OCI-LY1 (cell line): ENCODE measurements around the gene LLGL2.
"Not testable (repeated sequence)": the region's sequence is repeated elsewhere in the genome, so short reads cannot be mapped to it uniquely, and the experiment has no call there.

ENCODE experiments used
- H2AFZ ChIP-seq: fragments of 200-600 bp; sonication (generic), shearing (Covaris generic); 2 replicates; pipeline ENCODE4 v1.6.0; 2014; ENCODE audit warnings: antibody characterized with exemption, mild to moderate bottlenecking, low read length
- H3F3A ChIP-seq: fragments of 200-600 bp; sonication (generic), shearing (Covaris generic); 2 replicates; pipeline ENCODE4 v1.6.0; 2014; ENCODE audit warnings: mild to moderate bottlenecking, antibody characterized with exemption, low read length, moderate library complexity; ENCODE audit not compliant: insufficient read depth
- H3K27ac ChIP-seq: fragments of 200-600 bp; sonication (generic); 2 replicates; pipeline ENCODE4 v1.5.1; 2014; ENCODE audit warnings: low read length, mixed run types, mild to moderate bottlenecking, low read depth; ENCODE audit not compliant: poor library complexity, severe bottlenecking
- H3K27me3 ChIP-seq: fragments of 200-600 bp; sonication (generic); 2 replicates; pipeline ENCODE4 v1.6.0; 2014; ENCODE audit warnings: antibody characterized with exemption, mild to moderate bottlenecking, low read length, moderate library complexity; ENCODE audit not compliant: insufficient read depth
- H3K36me3 ChIP-seq: fragments of 200-600 bp; sonication (generic); 2 replicates; pipeline ENCODE4 v1.6.1; 2014; ENCODE audit warnings: mild to moderate bottlenecking, antibody characterized with exemption, low read length, moderate library complexity, mixed read lengths; ENCODE audit not compliant: insufficient read depth
- H3K4me1 ChIP-seq: fragments of 200-600 bp; sonication (generic); 2 replicates; pipeline ENCODE4 v1.5.1; 2014; ENCODE audit warnings: mild to moderate bottlenecking, low read length, moderate library complexity; ENCODE audit not compliant: insufficient read depth, severe bottlenecking
- H3K4me2 ChIP-seq: fragments of 200-600 bp; sonication (generic), shearing (Covaris generic); 2 replicates; pipeline ENCODE4 v1.6.1; 2014; ENCODE audit warnings: low read length
- H3K4me3 ChIP-seq: fragments of 200-600 bp; sonication (generic); 2 replicates; pipeline ENCODE4 v1.5.1; 2014; ENCODE audit warnings: low read length, low read depth, mild to moderate bottlenecking, mixed read lengths; ENCODE audit not compliant: poor library complexity, severe bottlenecking
- H3K79me2 ChIP-seq: fragments of 200-600 bp; shearing (Covaris generic); 2 replicates; pipeline ENCODE4 v1.6.1; 2016; ENCODE audit warnings: mixed run types, low read length, mixed read lengths; ENCODE audit not compliant: insufficient read depth
- H3K9ac ChIP-seq: fragments of 200-600 bp; sonication (generic), shearing (Covaris generic); 2 replicates; pipeline ENCODE4 v1.6.1; 2014; ENCODE audit warnings: mild to moderate bottlenecking, low read length, mixed read lengths
- H3K9me2 ChIP-seq: fragments of 200-600 bp; sonication (generic), shearing (Covaris generic); 2 replicates; pipeline ENCODE4 v1.6.1; 2014; ENCODE audit warnings: low read depth, mild to moderate bottlenecking, low read length, mixed read lengths
- H3K9me3 ChIP-seq: fragments of 200-600 bp; shearing (Covaris generic); 2 replicates; pipeline ENCODE4 v1.6.1; 2014; ENCODE audit warnings: low read length, mixed read lengths
- H4K20me1 ChIP-seq: fragments of 200-600 bp; sonication (generic), shearing (Covaris generic); 2 replicates; pipeline ENCODE4 v1.6.0; 2016; ENCODE audit warnings: mild to moderate bottlenecking, low read length; ENCODE audit not compliant: insufficient read depth
- EZH2 ChIP-seq: fragments of 200-600 bp; sonication (generic), shearing (Covaris generic); IDR thresholded peaks from 2 replicates; pipeline ENCODE4 v1.8.0; 2017; ENCODE audit warnings: borderline replicate concordance, mixed run types, mild to moderate bottlenecking, antibody characterized with exemption, low read length, moderate library complexity, mixed read lengths
- TF ChIP-seq, protein P1 (sequence below): fragments of 200-600 bp; sonication (generic), shearing (Covaris generic); IDR thresholded peaks from 2 replicates; pipeline ENCODE4 v1.5.1; 2017; ENCODE audit warnings: mild to moderate bottlenecking, antibody characterized with exemption, low read length, moderate library complexity, mixed read lengths

Gene LLGL2

DNA sequence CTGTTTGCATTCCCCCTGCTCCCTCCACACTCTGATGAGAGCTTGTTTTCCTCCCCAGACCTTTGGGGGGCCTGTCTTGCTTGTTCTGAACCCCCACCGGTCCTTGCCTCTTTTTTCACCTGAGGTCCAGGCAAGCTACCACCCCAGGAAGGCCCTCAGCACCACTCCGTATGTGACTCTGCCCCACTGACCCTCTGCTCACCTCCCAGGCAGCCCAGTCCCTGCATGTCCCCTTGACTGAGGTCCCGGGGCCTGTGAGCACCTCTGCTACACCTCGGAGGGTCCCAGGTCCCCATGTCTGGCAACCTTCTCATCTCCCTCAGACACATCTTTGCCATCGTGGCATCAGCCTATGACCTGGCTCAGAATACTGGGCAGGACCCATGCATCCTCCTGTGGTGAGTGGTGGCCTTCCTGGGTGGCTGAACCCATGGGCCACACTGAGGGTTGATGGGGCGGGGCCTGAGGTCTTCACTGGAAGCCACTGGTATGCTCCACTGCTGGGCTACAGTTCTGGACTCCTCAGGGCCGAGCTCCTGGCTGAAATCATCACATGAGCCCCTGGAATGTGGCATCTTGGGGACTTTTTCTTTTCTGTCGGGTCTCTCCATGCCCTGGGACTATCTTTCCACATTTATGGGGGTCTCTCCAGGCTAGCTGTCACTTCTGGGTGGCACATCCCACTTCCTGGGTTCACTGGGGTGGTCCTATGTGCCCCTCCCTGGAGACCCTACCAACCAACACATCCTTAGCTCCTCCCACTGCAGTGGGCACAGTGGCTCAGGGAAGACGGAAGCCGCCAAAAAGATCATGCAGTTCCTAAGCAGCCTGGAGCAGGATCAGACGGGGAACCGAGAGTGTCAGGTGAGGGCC, 65.6 kb downstream of the LLGL2 start:
- Histone ChIP-seq H3K4me1 (peaks cover 11% of the 10 kb centered on the region), H3K9me3 (no peaks in the 10 kb centered on the region), H3K9me2 (no peaks in the 10 kb centered on the region), H3K27me3 (peaks cover 27% of the 10 kb centered on the region), H3K27ac (no peak overlapping the region), H3K36me3 (no peaks in the 10 kb centered on the region), H3K4me2 (no peak overlapping the region), H3K4me3 (no peak overlapping the region), H2AFZ (no peak overlapping the region), H3K79me2 (no peaks in the 10 kb centered on the region), H3K9ac (no peak overlapping the region), H4K20me1 (no peaks in the 10 kb centered on the region), H3F3A (no peaks in the 10 kb centered on the region)
- TF ChIP-seq, protein P1, sequence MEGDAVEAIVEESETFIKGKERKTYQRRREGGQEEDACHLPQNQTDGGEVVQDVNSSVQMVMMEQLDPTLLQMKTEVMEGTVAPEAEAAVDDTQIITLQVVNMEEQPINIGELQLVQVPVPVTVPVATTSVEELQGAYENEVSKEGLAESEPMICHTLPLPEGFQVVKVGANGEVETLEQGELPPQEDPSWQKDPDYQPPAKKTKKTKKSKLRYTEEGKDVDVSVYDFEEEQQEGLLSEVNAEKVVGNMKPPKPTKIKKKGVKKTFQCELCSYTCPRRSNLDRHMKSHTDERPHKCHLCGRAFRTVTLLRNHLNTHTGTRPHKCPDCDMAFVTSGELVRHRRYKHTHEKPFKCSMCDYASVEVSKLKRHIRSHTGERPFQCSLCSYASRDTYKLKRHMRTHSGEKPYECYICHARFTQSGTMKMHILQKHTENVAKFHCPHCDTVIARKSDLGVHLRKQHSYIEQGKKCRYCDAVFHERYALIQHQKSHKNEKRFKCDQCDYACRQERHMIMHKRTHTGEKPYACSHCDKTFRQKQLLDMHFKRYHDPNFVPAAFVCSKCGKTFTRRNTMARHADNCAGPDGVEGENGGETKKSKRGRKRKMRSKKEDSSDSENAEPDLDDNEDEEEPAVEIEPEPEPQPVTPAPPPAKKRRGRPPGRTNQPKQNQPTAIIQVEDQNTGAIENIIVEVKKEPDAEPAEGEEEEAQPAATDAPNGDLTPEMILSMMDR, result no peak
- TF ChIP-seq EZH2, result no peak

DNA sequence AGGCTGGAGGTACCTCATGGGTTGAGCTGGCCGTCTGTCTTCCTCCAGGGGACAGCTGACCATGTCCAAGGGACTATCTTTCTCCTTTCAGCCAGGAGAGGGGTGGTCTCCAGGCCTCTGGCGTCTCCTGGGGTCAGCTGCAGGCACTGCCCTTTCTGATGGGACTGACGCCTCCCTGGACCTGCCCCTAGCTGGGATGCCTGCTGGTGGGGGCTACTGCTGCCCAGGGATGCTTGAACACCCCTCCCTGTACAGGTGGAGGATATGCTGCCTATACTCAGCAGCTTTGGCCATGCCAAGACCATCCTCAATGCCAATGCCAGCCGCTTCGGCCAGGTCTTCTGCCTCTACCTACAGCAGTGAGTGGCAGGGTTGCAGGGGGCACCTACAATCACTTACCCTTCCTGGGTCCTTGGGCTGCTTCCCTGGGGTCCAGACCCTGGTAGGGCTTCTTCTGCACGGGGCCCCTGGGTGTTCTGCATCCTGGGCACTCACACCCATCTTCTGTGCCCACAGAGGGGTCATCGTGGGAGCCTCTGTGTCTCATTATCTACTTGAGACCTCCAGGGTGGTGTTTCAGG, 66.3 kb downstream of the LLGL2 start:
- Histone ChIP-seq H3F3A (no peaks in the 10 kb centered on the region), H3K4me3 (no peak overlapping the region), H3K9ac (no peak overlapping the region), H3K4me1 (peaks cover 11% of the 10 kb centered on the region), H3K9me3 (no peaks in the 10 kb centered on the region), H3K79me2 (no peaks in the 10 kb centered on the region), H3K9me2 (no peaks in the 10 kb centered on the region), H2AFZ (no peak overlapping the region), H3K4me2 (no peak overlapping the region), H3K27me3 (peaks cover 27% of the 10 kb centered on the region), H3K27ac (no peak overlapping the region), H3K36me3 (no peaks in the 10 kb centered on the region), H4K20me1 (no peaks in the 10 kb centered on the region)
- TF ChIP-seq, protein P1, result no peak
- no peak for TF ChIP-seq EZH2

GRCh38 chr17:75592348-75593020, 67.0 kb downstream of the LLGL2 start:
- H3K9me2 ChIP-seq, result no peaks in the 10 kb centered on the region
- no peak overlapping the region for H3K4me3 ChIP-seq
- no peaks in the 10 kb centered on the region for H3K9me3 ChIP-seq
- no peaks in the 10 kb centered on the region for H3K36me3 ChIP-seq
- H3K27ac ChIP-seq, result no peak overlapping the region
- peaks cover 27% of the 10 kb centered on the region for H3K27me3 ChIP-seq
- no peak overlapping the region for H2AFZ ChIP-seq
- no peak overlapping the region for H3K4me2 ChIP-seq
- peaks cover 11% of the 10 kb centered on the region for H3K4me1 ChIP-seq
- TF ChIP-seq, protein P1, result no peak
- no peak for TF ChIP-seq EZH2
- no peaks in the 10 kb centered on the region for H3F3A ChIP-seq
- H4K20me1 ChIP-seq, result no peaks in the 10 kb centered on the region
- H3K79me2 ChIP-seq, result no peaks in the 10 kb centered on the region
- no peak overlapping the region for H3K9ac ChIP-seq

GRCh38 chr17:75593430-75593829, 67.9 kb downstream of the LLGL2 start:
- not testable (repeated sequence) for H3K9ac ChIP-seq, H4K20me1 ChIP-seq

More at GRCh38 chr17:75593430-75593829, 67.9 kb downstream of the LLGL2 start:
- H3K4me2 ChIP-seq, H3K9me3 ChIP-seq, H3K4me3 ChIP-seq, H3F3A ChIP-seq, H3K27ac ChIP-seq, H3K9me2 ChIP-seq, H3K4me1 ChIP-seq, H3K36me3 ChIP-seq, H3K79me2 ChIP-seq, H2AFZ ChIP-seq: not testable (repeated sequence)
- peaks cover 27% of the 10 kb centered on the region for H3K27me3 ChIP-seq
